Effector memory CD4-positive, alpha-beta T cell (primary cell): ENCODE measurements around the gene NUBP1.

Experiments used
- DNase-seq, 3 donors: peaks; one replicate each; pipeline ENCODE4 v3.0.0-alpha.2; 2020
- H3K27ac ChIP-seq: 2 replicates; pipeline ENCODE4 v1.7.0; 2013; ENCODE audit warnings: mild to moderate bottlenecking, low read length, moderate library complexity; ENCODE audit not compliant: insufficient read depth, poor library complexity, severe bottlenecking
- H3K27me3 ChIP-seq: replicated peaks from 2 replicates; pipeline ENCODE4 v1.7.0; 2013; ENCODE audit warnings: mild to moderate bottlenecking, low read length; ENCODE audit not compliant: insufficient read depth, control insufficient read depth, poor library complexity, severe bottlenecking
- H3K36me3 ChIP-seq: 2 replicates; pipeline ENCODE4 v1.7.0; 2013; ENCODE audit warnings: mild to moderate bottlenecking, low read length, moderate library complexity; ENCODE audit not compliant: control insufficient read depth, insufficient read depth
- H3K4me1 ChIP-seq: 2 replicates; pipeline ENCODE4 v1.7.0; 2013; ENCODE audit warnings: low read length, mild to moderate bottlenecking; ENCODE audit not compliant: control insufficient read depth, insufficient read depth, poor library complexity, severe bottlenecking
- H3K4me3 ChIP-seq: 2 replicates; pipeline ENCODE4 v1.7.0; 2013; ENCODE audit warnings: low read length, low read depth, mild to moderate bottlenecking; ENCODE audit not compliant: insufficient read depth, poor library complexity, severe bottlenecking
- H3K9me3 ChIP-seq: 2 replicates; pipeline ENCODE4 v1.7.0; 2013; ENCODE audit warnings: mild to moderate bottlenecking, low read length, moderate library complexity; ENCODE audit not compliant: control insufficient read depth

Gene NUBP1

GRCh38 chr16:10817514-10817913 lies 73.9 kb downstream of the NUBP1 start:
- no peaks in the 10 kb centered on the region for H3K36me3 ChIP-seq
- H3K4me1 ChIP-seq: no peaks in the 10 kb centered on the region
- DNase-seq: no peak
- H3K27ac ChIP-seq: no peak overlapping the region
- no peaks in the 10 kb centered on the region for H3K27me3 ChIP-seq
- no peak overlapping the region for H3K4me3 ChIP-seq
- no peaks in the 10 kb centered on the region for H3K9me3 ChIP-seq

GRCh38 chr16:10817963-10818941 lies 74.6 kb downstream of the NUBP1 start, which contains the start of gene TVP23A:
TVP23A (minus strand) TSS chr16:10818794; CDS start chr16:10818493, 301 bp downstream.
- no peak for DNase-seq
- no peaks in the 10 kb centered on the region for H3K27me3 ChIP-seq
- H3K4me1 ChIP-seq: no peaks in the 10 kb centered on the region
- no peak within 1 kb of the TSS for H3K27ac ChIP-seq
- no peaks in the 10 kb centered on the region for H3K9me3 ChIP-seq
- H3K36me3 ChIP-seq: no peaks in the 10 kb centered on the region
- H3K4me3 ChIP-seq: no peak within 1 kb of the TSS
